ENCODE results near the gene PNPLA3.
A peak's percentile ranks its signal among the peaks of the same experiment; 100 is the strongest.
"Not testable (repeated sequence)": the region's sequence is repeated elsewhere in the genome, so short reads cannot be mapped to it uniquely, and the experiment has no call there.

The PNPLA3 gene

GRCh38 chr22:43897751-43898261 is 25.8 kb upstream of the PNPLA3 start:
- no peak for TF ChIP-seq CTCF (conservative IDR thresholded peaks at IDR 0.05; ENCODE audit: low read depth, low read length)
- DNase-seq (ENCODE audit: low read depth), result peak; percentile 66

GRCh38 chr22:43900206-43900605 is 23.4 kb upstream of the PNPLA3 start:
- DNase-seq (ENCODE audit: low read depth), result no peak
- TF ChIP-seq CTCF (conservative IDR thresholded peaks at IDR 0.05; ENCODE audit: low read depth, low read length), result no peak
- H3K4me3 ChIP-seq (ENCODE audit: low read depth, low read length), result no peak overlapping the region

More at GRCh38 chr22:43897751-43898261, 25.8 kb upstream of the PNPLA3 start:
- H3K4me3 ChIP-seq (ENCODE audit: low read depth, low read length), result no peak overlapping the region

GRCh38 chr22:43901976-43902643 is 21.5 kb upstream of the PNPLA3 start:
- DNase-seq (ENCODE audit: low read depth), result peak; percentile 84
- H3K4me3 ChIP-seq (ENCODE audit: low read depth, low read length), result no peak overlapping the region
- no peak for TF ChIP-seq CTCF (conservative IDR thresholded peaks at IDR 0.05; ENCODE audit: low read depth, low read length)

- H3K4me3 ChIP-seq (ENCODE audit: low read depth, low read length); DNase-seq (ENCODE audit: low read depth): not testable (repeated sequence)
Measured at GRCh38 chr22:43903033-43903432, 20.6 kb upstream of the PNPLA3 start.

GRCh38 chr22:43904412-43904811 is 19.2 kb upstream of the PNPLA3 start:
- not testable (repeated sequence) for H3K4me3 ChIP-seq (ENCODE audit: low read depth, low read length); DNase-seq (ENCODE audit: low read depth)
- peak; percentile 36 for TF ChIP-seq CTCF (conservative IDR thresholded peaks at IDR 0.05; ENCODE audit: low read depth, low read length)

- DNase-seq (ENCODE audit: low read depth), result peak; percentile 23
- TF ChIP-seq CTCF (conservative IDR thresholded peaks at IDR 0.05; ENCODE audit: low read depth, low read length), result no peak
- no peak overlapping the region for H3K4me3 ChIP-seq (ENCODE audit: low read depth, low read length)
Measured at GRCh38 chr22:43905681-43906080, 17.9 kb upstream of the PNPLA3 start.

GRCh38 chr22:43909708-43910107 is 13.9 kb upstream of the PNPLA3 start:
- no peak for TF ChIP-seq CTCF (conservative IDR thresholded peaks at IDR 0.05; ENCODE audit: low read depth, low read length)
- no peak for DNase-seq (ENCODE audit: low read depth)
- H3K4me3 ChIP-seq (ENCODE audit: low read depth, low read length), result no peak overlapping the region
